Measurements from ENCODE around the gene CACNA1I.

The CACNA1I gene

GRCh38 chr22:39721206-39722031 lies 150.9 kb downstream of the CACNA1I start (continued):
- TF ChIP-seq ZNF280C (tag by site-specific recombination; IDR thresholded peaks at IDR 0.05) (no peak), ZBTB44 (tag by site-specific recombination; IDR thresholded peaks at IDR 0.05) (no peak), GLIS2 (tag by site-specific recombination; IDR thresholded peaks at IDR 0.05) (no peak)

- no peaks in the 10 kb centered on the region for H3K9me3 ChIP-seq (ENCODE audit: control insufficient read depth, insufficient read depth, low read depth, low read length)
- TF ChIP-seq ZNF169 (tag by site-specific recombination; IDR thresholded peaks at IDR 0.05): no peak
- H3K36me3 ChIP-seq (ENCODE audit: control insufficient read depth in 2 of 2, insufficient read depth in 1 of 2, low read length in 2 of 2): no peaks in the 10 kb centered on the region
- POLR2A ChIA-PET: no interaction called here
- H3K4me3 ChIP-seq (ENCODE audit: low read depth, low read length): no peak overlapping the region
- no peak overlapping the region for H3K27ac ChIP-seq (ENCODE audit: extremely low read depth, low read depth, low read length)
- H3K4me1 ChIP-seq (ENCODE audit: control insufficient read depth, insufficient read depth, low read length): 0 out of 2 replicates have a peak, but pooled peaks cover 2% of the 10 kb centered on the region
- CTCF ChIA-PET: no interaction called here
These were observed 151.4 kb downstream of the CACNA1I start for GRCh38 chr22:39722032-39722325.

GRCh38 chr22:39722501-39722900 lies 151.9 kb downstream of the CACNA1I start:
- TF ChIP-seq RBAK (tag by site-specific recombination; IDR thresholded peaks at IDR 0.05) (no peak), ZNF677 (tag by site-specific recombination; IDR thresholded peaks at IDR 0.05) (no peak), PRDM6 (tag by site-specific recombination; IDR thresholded peaks at IDR 0.05) (no peak), ZNF571 (tag by site-specific recombination; IDR thresholded peaks at IDR 0.05) (no peak), SP2 (tag by site-specific recombination; IDR thresholded peaks at IDR 0.05) (no peak), ZBTB1 (tag by site-specific recombination; IDR thresholded peaks at IDR 0.05) (no peak), MEIS1 (CRISPR knock-in tag; IDR thresholded peaks at IDR 0.05; ENCODE audit: borderline replicate concordance) (no peak), ZNF558 (tag by site-specific recombination; IDR thresholded peaks at IDR 0.05) (no peak), ZNF148 (tag by site-specific recombination; IDR thresholded peaks at IDR 0.05; ENCODE audit: borderline replicate concordance) (no peak), ZSCAN5A (tag by site-specific recombination; IDR thresholded peaks at IDR 0.05) (no peak)
- Histone ChIP-seq H3K9me3 (ENCODE audit: control insufficient read depth, insufficient read depth, low read depth, low read length) (no peaks in the 10 kb centered on the region), H3K36me3 (ENCODE audit: control insufficient read depth in 2 of 2, insufficient read depth in 1 of 2, low read length in 2 of 2) (no peaks in the 10 kb centered on the region), H3K4me1 (ENCODE audit: control insufficient read depth, insufficient read depth, low read length) (peaks cover 2% of the 10 kb centered on the region; the same call in 1 of the 2 replicates), H3K27ac (ENCODE audit: extremely low read depth, low read depth, low read length) (no peak overlapping the region), H3K4me3 (ENCODE audit: low read depth, low read length) (no peak overlapping the region)
- ChIA-PET POLR2A (no interaction called here), CTCF (interaction anchor here (0.9 kb wide), 1 partner anchor 303 kb away, joined by 3 read pairs; no protein-coding TSS in a partner anchor)

Data from HEK293 (cell line).